ENCODE results near the gene RHBDL2. TPM values are rescaled to one million over a fixed set of nuclear protein-coding genes. Genes with fewer than 3 reads are reported as not detected.
"Not testable (repeated sequence)": the region's sequence is repeated elsewhere in the genome, so short reads cannot be mapped to it uniquely, and the experiment has no call there.

The RHBDL2 gene
- polyA plus RNA-seq, 4 donors = 1.0 to 1.4 (median 1.1) TPM

- no peak for DNase-seq (ENCODE audit: low read depth in 4 of 4, low spot score in 3 of 4)
Observed at GRCh38 chr1:38885092-38885491, 56.5 kb downstream of the RHBDL2 start.

- DNase-seq (ENCODE audit: low read depth in 4 of 4, low spot score in 3 of 4) = no peak
Observed at GRCh38 chr1:38881487-38881886, 60.1 kb downstream of the RHBDL2 start, which contains the start of gene GJA9. Gene GJA9 (minus strand): TSS chr1:38881587. CDS start chr1:38876098, 5,489 bp downstream.

- no peak for DNase-seq (ENCODE audit: low read depth in 4 of 4, low spot score in 3 of 4)
Observed at GRCh38 chr1:38875811-38876210, 65.8 kb downstream of the RHBDL2 start.

DNA sequence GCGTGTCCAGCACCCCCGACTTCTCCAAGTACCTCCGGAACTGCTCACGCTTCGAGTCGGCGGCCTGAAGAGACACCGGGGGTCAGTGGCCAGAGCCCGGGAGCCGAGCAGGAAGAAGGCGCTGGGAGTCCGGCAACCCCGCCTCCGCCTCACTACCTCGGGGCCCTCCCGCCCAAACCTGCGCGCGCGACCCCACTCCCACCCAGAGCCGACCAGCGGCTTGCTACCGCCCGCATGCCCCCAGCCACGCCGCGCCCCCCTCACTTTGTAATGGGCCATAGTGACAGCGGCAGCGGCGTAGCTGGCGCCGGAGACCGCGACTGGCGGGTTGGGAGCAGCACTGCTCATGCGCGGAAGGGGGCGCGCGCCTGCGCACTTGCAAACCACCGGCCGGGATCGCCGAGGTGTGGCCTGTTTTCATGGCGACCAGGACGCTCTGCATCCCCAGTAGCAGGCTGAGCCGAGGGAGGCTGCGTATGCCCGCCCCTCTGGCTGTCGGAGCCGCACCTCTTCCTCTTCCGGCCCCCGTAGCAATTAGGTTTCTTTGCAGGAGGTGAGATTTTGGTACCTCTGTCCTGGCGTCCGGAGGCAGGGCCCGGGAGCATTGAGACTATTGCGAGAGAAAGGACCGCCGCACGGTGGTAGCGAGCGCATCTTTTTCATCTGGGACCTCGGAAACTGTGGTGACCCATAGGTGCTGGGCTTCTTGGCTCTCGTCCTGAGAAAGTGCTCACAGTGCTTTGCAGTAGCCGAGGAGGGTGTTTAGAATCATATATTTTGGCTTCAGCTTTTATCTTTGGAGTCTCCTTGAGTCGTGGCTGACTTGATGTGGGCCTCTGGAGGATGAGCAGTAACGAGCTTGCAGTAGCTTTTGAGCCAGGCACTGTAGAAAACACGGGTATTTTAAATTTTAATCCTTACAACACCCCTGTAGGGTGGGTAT is 68.3 kb downstream of the RHBDL2 start, which contains the start of gene MYCBP:
Gene MYCBP (minus strand): TSS at position 322 of the 943 bp plus-strand sequence. CDS start 43 bp downstream, at position 279.
- peak; percentile 91 to 97 (median 92) for DNase-seq (ENCODE audit: low read depth in 4 of 4, low spot score in 3 of 4)

DNA sequence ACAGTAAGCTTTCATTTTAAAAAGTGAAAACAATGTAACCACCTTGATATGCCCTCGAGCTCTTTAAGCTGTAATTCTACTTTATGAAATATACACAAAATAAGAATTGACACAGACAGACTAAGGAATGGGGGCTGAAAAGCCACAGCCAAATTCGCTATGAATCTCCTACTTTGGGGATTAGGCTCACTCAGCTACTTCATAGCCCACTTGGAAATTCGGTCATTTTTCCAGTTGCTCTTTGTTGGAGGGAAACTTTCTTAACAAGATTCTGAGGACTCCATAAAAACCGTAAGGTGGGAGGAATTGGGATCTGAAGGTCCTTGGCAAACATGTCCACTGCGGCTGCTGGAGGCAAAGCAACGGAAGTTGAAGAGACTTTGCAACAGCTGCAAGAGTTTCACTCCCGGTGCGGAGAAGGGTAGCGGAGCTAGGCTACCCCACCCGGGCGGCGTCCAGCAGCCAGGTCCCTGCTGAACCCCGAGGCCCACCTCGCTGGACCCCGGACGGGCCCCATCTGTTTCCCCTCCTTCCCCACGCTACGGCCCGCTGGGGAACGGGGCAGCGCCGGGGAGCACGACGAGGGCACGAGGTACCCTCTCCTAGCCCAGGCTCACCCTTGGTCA is 69.1 kb downstream of the RHBDL2 start:
- DNase-seq (ENCODE audit: low read depth in 4 of 4, low spot score in 3 of 4) = no peak

DNA sequence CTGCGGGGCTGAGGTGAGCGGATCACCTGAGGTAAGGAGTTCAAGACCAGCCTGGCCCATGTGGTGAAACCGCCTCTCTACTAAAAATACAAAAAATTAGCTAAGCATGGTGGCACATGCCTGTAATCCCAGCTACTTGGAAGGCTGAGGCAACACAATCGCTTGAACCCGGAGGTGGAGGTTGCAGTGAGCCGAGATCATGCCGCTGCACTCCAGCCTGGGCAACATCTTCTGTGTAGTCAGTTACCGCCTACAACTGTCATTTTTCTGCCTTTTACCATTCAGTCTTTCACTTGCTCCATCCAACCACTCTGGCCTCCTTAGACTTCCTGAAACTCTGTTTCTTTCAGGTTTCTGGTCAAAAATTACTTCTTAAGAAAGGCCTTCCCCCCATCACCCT is 70.6 kb downstream of the RHBDL2 start:
- DNase-seq (ENCODE audit: low read depth in 4 of 4, low spot score in 3 of 4) = no peak

DNA sequence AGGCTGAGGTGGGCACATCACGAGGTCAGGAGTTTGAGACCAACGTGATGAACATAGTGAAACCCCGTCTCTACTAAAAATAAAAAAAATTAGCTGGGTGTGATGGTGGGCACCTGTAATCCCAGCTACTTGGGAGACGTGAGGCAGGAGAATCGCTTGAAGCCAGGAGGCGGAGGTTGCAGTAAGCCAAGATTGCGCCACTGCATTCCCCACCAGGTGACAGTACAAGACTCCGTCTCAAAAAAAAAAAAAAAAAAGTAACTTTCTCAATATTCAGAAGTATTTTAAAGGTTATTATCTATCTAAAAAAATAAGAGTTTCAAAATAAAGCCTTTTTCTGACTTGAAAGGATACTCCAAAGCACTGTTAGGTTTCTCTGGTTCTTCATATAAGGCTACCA is 74.4 kb downstream of the RHBDL2 start:
- DNase-seq (ENCODE audit: low read depth in 4 of 4, low spot score in 3 of 4) = no peak

DNA sequence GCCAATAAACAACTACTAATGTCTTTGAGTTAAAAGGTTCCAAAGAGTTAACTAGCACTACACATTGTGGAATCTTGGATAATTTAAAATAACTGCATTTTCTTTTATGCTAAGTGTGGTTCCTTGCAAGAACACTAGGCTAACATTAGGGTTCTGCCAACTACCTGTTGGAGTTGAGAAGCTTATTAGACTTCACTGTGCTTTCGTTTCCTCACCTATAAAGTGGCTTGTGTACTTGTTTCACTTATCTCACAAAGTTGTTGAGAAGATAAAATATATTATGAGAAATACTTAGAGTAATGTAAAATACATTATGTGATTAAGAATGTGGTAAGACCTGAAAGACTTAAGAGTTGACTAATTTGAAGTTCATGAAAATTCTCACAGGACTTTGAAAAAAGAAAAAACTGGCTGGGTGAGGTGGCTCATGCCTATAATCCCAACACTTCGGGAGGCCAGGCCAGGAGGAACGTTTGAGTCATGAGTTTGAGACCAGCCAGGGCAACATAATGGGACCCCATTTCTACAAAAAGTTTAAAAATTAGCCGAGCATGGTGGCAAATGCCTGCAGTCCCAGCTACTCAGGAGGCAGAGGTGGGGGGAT is 76.4 kb downstream of the RHBDL2 start:
- no peak for DNase-seq (ENCODE audit: low read depth in 4 of 4, low spot score in 3 of 4)

DNA sequence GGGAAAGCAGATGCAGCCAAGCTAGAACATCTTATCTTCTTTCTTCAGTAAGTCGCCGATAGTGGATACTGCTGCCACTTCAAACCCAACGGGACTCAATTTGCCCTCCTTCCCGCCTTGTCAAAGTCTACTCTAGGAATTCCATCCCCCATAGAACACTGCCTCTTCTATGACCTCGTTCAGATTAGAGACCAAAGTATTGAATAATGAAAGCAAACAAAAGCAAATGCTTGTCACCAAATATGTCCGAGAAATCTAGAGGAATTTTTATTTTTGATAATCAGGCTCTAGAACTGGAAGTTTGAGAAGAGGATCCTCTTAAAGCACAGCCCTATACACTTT is 81.2 kb downstream of the RHBDL2 start:
- no peak for DNase-seq (ENCODE audit: low read depth in 4 of 4, low spot score in 3 of 4)

DNA sequence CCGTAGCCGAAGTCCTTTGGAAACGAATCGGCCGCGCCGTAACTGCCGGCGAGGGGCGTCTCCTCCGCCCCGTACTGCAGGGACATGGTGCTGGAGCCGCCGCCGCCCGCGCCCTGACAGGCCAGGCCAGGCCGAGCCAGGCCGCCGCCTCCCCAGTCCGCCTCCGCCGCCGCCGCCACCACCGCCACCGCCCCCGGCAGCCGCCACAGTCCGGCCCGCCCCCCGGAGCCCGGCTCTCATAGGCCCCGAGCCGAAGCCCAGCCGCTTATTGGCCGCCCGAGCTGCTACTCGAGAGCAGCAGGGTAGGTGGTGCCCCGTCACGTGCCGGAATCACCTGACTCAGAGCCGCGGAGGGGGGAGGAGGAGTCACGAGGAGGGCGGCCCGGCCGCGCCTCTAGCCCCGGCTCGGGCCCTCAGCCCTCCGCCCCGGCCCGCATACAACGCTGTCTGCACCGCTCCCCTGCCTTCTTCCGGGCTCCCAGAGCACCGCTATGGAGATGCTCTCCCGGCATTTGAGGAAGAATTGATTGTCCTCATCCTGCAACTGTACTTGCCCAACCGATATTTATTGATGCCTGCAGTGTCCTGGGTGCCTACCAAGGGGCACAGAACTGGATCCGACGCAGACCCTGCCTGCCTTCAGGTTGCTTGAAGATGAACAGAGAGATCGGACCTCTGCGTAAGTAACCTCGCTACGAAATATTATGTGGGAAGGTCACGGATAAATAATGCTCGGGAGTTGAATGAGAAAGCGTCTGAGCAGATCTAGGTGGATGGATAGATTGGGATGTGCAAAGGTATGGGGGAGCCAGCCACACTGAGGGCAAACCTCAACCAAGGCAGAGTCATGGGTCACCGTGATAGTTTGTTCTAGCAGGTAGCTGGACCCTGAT is 81.8 kb downstream of the RHBDL2 start, which contains the start of gene RRAGC:
Gene RRAGC (minus strand): TSS at position 212 of the 893 bp plus-strand sequence. CDS start 126 bp downstream, at position 86.
- DNase-seq (ENCODE audit: low read depth in 4 of 4, low spot score in 3 of 4) = peak; percentile 90 to 95 (median 95)

GRCh38 chr1:38858833-38859560 is 82.6 kb downstream of the RHBDL2 start:
- DNase-seq (ENCODE audit: low read depth in 4 of 4, low spot score in 3 of 4) = no peak

DNA sequence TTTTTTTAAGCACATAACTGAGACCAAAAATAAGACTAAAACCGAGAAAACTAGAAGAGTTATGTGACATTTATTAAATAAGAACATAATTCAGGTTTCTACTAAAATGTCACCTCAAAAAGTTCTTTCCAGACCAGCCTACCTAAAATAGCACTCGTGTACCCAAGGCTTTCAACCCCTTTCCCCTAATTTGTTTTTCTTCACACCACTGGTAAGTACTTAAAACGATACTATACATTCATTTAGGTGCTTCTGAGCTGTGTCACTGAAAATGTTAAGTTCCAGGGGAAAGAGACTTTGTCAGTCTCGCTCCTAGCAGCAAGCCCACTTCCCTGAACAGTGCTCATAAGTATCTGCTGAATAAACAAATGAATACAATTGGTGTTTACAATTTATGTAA is 88.8 kb downstream of the RHBDL2 start:
- DNase-seq (ENCODE audit: low read depth in 4 of 4, low spot score in 3 of 4) = no peak

- DNase-seq (ENCODE audit: low read depth in 4 of 4, low spot score in 3 of 4) = no peak
Observed at GRCh38 chr1:38848071-38848470, 93.6 kb downstream of the RHBDL2 start.

DNA sequence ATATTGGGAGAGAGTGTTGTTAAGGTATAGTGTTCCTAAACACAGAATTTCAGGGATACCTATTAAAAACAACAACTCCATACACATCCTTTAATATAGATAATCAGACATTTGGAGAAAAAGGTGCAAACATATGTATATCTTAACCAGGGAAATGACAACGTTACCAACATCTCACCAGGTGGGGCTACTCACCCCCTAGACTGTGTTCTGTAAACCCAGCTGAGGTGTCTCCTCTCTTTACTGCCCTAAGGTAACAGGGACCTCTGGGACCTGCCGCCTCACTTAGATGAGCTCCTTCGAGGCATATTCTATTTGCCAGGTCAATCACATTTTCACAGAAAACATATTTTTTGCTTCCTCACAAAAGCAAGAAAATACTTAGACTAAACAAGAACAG is 95.4 kb downstream of the RHBDL2 start:
- DNase-seq (ENCODE audit: low read depth in 4 of 4, low spot score in 3 of 4) = no peak

DNA sequence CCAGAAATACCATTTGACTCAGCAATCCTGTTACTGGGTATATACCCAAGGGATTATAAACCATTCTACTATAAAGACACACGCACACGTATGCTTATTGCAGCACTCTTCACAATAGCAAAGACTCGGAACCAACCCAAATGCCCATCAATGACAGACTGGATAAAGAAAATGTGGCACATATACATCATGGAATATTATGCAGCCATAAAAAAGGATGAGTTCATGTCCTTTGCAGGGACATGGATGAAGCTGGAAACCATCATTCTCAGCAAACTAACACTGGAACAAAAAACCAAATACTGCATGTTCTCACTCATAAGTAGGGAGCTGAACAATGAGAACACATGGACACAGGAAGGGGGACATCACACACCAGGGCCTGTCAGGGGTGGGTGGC is 96.5 kb downstream of the RHBDL2 start:
- not testable (repeated sequence) for DNase-seq (ENCODE audit: low read depth in 4 of 4, low spot score in 3 of 4)

GRCh38 chr1:38840281-38840680 is 101.3 kb downstream of the RHBDL2 start:
- no peak for DNase-seq (ENCODE audit: low read depth in 4 of 4, low spot score in 3 of 4)

DNA sequence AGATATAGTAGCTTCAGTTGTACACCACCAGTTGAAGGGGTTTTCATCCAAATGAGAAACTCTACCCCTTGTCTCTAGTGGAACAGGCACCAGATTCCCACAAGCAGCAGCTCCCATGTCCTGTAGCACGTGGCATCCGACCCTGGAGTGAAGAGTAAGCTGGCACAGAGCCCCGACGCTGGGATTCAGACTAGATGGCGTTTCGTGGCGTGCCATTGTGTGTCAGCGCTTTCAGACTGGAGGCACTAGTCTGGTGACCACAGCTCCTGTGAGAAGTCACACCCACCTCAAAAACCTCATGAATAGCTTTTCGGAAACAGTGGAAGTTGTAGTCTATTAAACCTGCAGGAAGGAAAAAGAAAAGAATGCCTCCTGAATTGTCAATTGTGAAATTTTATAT is 102.3 kb downstream of the RHBDL2 start:
- DNase-seq (ENCODE audit: low read depth in 4 of 4, low spot score in 3 of 4) = no peak

DNA sequence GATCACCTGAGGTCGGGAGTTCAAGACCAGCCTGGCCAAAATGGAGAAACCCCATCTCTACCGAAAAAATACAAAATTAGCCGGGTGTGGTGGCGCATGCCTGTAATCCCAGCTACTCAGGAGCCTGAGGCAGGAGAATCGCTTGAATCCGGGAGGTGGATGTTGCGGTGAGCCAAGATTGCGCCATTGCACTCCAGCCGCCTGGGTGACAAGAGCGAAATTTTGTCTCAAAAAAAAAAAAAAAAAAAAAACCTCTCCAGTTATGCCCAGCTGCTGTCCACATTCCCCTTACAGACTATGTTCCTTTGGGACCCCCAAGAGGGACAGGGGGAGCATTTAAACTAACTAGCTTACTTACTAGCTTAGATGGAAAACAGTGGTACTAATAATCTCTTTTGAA is 105.3 kb downstream of the RHBDL2 start:
- not testable (repeated sequence) for DNase-seq (ENCODE audit: low read depth in 4 of 4, low spot score in 3 of 4)
